ENCODE results near the gene DTYMK. TPM values are rescaled to one million over a fixed set of nuclear protein-coding genes. Genes with fewer than 3 reads are reported as not detected.

The DTYMK gene
- total RNA-seq, 1 donor from 2014 or later, result 32.4 TPM

DNA sequence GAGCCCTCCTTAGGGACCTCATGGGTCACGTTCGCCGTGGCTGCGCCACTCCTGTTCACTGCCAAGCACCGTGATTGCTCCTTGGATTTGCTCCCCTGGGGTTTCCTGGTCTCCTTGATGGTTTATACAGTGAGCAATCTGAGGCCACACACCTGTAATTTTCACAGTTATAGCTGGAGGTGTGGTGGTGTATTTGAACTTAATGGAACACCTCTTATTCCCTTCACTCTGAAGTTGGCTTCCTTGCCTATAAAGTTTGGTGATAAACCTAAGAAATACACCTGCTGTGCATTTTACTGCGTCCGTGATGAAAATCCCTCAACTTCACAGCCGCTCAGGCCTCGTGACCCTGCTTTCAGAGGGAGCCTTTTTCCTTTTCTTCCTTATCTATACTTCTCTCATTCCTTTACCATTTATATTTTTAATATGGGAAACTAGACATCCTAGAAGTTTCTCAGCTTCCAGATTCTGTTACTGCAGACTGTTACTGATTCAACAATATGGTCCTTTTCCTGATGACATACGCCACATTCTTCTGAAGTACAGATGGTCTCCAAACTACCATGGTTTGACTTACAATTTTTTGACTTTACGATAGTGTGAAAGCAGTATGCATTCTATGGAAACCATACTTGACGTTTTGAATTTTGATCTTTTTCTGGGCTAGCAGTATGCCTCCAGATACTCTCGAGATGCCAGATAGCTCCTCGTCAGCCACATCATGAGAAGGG, 40.5 kb downstream of the DTYMK start:
- ATAC-seq, result no peak

DNA sequence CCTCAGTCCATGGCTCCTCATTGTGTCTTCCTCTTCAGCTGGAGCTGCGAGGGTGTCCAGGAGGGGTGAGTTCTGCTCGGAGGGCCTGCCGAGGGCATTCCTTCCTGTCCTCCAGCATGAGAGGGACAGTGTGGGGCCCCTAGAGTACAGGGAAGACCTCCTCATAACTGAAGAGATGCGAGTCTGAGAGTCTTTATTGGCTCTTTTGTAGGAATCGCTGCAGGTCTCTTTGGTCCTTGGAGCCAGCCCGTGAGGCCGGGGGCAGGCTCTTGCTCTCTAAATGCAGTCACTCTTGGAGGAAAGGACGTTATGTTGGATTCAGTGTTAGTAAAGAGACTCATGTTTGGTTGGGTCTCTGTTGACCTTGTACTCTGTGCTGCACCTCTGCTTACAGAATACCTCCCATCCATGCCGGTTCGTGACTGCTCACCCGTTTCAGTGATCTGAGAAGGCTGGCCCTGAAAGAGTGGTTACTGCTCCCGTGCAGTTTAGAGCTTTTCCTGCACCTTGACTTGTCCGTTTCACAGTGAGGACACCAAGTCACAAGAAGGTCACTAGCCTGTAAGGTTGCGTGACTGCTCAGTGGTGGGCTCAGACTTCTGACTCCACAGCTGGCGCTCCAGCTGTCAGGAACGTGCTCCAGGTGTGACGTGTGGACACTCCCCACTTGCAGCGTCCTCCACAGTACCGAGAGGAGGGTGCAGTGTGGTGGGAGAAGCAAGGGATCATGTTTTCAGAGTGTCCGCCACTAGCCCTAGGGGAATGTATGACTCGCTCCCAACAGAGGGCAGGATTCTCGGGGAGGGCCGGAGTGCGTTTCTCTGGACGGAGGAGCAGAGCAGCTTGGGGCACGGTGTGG, 41.3 kb downstream of the DTYMK start:
- no peak for ATAC-seq

DNA sequence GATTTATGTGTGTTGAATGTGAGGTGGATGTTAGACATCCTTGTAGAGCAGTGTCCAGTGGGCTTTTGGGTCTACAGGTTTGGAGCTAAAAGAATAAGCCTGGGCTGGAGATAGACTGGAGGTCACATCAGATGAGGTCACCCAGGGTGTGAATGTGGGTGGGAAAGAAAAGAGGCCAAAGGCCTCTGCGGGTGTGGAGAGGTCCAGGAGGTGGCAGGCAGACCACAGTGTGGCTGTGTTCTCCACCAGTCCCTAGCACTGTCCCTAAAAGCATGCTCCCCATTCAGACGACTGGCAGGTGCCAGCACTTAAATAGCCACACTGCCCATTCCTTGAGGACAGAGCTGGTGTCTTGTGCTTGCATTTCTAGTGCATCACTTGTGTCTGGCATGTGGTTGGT, 45.0 kb downstream of the DTYMK start:
- no peak for ATAC-seq

DNA sequence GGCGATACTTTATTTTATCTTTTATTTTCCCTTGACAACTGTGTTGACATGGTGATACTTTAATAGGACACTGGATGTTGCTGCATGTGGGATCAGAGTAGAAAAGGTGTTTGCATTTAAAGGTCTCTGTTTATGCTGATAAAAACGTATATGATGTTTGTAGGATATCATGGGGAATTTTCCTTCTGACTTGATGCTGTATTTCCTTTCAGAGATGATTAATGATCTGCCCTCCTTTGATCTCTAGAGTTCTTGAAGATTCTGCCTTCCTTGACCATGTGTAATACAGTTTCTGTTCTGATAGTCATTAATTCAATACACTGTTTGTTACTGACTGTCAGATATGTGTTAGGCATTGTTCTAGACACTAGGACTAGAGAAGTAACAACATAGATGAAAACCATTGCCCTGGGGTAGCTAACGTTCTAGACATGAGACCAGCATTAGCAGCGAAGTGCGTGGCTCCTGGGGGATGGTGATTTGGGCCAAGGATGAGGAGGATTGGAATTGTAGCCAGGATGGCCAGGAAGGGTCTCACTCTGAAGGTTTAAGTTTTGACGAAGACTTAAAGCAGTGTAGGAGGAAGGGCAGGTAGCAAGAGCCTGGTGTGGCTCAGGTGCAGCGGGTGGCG, 46.3 kb downstream of the DTYMK start:
- no peak for ATAC-seq

DNA sequence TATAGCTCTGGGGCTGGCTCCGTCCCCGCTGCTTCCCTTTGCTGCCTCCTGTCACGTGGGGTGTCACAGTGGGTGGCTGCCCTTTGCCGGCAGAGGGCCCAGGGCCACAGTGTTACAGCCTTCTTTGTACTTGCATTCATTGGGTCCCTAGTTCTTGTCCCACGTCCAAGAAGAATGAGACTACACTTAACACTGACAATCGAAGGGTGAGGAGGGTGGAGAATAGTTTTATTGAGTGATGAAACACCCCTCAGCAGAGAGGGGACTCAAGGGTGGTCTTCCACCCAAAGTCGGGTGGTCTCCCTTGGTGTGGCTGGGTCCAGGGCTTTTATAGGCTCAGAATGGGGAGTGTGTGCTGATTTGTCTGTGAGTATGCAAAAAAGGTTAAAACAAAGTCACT, 47.2 kb downstream of the DTYMK start:
- ATAC-seq, result no peak

DNA sequence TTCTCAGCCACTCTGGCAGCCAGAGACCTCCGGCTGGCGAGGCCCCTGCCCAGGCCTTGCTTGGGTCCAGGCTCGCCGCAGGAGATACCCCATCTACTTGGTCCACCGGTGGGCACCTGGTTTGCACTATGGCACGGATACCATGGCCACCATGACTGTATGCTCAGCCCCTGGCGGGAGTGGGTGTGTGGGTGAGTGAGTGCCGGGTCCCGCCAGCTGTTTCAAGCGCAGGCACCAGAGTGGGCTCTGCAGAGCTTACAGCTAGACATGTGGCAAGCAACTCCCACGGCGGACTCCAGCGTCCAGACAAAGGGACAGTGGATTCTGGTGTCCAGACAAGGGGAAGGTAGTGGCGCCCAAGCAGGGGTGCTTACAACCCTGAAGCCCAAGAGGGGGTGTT, 47.7 kb downstream of the DTYMK start:
- ATAC-seq, result no peak

DNA sequence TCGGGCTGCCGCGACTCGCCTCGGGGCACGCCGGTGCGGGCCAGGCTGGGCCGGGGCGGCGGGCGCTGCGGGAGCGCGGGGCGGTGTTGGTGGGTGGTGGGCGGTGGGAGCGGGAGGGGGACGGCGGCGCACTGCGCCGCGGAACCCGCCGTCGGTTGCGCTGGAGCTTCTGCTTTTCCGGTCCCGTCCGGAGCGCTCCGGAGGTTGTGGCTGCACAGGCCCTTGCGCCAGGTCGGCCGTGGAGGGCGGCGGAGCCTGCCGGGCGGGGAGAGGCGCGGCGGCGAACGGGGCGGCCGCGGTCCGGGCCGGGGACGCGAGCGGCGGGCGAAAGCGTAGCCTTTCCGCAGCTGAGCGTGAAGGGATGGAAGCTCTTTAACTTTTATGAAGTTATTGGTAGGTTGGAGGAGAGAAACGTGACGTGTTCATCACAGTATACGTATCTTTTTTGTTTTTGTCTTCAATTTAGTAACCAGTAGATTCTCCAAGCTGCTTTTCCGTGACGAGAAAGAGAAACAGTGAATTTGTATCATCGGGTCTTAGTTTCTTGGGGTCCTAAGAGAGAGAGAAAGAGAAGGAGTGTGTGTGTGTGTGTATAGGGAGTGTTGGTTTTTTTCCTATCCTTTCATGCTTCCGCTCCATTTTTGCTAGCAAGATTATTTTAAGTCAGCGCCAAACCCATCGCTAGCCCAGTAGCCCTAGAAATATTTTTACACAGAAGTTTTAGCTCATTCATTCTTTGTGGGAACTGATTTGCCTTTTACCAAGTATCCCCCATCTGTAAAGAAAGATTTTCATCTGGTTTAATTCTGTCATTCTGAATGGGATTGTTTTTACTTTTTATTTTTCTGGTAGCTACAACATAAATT, 48.6 kb downstream of the DTYMK start:
- no peak for ATAC-seq

DNA sequence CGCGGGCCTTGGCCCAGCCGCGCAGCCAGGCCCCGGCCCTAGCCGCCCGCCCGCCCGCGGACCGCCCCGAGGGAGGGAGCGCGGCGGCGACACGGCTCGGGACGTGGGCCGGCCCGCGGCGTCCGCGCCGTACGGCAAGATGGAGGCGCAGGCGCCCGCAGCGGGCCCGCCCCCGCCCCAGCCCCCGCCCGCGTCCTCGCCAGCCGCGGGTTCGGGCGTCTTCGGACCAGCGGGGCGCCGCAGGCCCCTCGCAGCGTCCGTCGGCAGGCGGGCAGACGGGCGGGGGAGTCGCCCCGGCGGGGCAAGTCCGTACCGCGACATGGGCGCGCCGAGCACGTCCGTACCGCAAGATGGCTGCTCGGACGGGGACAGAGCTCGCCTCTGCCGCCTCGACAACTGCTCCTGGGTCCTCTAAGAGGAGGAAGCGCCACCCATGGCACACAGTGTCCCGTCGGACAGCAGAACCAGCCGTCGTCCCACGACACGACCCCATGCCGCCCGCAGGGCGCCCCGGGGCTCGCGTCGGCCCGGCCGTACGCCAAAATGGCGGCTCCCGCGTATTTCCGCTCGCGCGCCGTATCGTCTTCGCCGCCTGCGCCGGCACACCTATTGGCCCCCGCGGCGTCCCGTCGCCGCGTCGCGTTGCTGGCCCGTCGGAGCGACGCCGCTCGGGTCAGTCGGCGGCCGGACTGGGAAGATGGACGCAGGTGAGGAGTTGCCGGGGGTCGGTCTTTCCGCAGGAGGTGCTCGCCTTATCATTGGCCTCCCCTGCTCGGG, 49.4 kb downstream of the DTYMK start, which contains the start of the genes ATG4B and THAP4:
TSS of gene ATG4B (plus strand) at position 676 of the 777 bp plus-strand sequence. CDS start at position 698, 22 bp downstream.
TSS of gene THAP4 (minus strand) at position 141 of the 777 bp plus-strand sequence. CDS start 141 bp downstream, outside the sequence.
- peak; percentile 78 for ATAC-seq

DNA sequence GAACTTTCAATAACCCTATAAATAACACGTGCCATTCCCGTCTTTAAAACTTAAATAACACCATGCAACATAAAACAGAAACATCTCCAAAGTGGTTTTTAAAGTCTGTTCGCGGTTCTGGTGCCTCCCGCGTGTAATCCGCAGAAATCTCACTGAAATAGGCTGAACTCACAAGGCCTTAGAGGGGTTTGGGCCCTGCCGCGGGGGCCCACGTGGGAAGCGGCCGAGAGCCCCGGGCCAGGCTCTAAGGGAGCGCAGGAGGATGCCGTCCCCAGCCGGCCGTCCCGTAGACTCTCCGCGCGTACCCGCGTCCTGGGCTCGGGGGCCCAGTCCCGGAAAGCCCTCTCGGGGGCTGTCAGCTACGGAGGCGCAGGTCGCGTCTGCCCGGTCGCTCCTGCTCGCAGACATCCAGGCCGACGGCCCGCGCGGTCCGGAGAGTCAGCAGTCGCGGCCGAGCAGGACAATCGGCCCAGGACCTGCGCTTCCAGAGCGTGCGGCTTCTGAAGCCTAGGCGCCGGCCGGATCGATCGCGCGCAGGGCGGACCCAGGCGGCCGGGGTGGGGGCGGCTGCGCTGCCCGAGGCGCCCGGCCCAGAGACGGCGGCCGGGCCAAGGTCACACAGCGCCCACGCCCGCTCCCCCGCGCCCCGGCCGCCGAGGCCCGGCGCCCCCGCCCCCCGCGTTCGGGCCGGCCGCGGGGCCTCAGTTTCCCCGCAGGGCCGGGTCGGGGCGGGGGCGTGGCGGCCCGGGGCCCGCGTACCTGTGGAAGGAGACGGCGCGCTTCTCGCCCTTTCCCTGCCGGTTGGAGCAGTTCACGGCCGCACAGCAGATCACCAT, 50.2 kb downstream of the DTYMK start:
- ATAC-seq, result peak; percentile 43

DNA sequence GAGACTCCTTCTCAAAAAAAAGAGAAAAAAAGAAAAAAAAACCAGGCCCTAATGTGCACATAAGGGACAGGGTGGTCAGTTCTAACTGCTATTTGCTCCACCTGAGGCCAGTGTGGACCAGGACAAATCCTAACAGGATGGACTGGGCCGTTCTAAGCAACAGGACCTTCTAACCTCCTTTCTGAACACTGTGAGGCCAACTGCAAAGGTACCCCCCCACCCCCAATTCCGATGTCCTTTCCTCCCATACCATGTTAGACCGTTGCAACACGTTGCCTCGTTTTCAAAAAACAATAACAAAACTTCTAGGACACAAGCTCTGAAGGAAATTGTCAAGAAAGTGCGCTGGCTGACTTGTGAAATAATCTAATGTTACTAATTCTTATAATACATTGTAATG, 50.9 kb downstream of the DTYMK start:
- ATAC-seq, result no peak

DNA sequence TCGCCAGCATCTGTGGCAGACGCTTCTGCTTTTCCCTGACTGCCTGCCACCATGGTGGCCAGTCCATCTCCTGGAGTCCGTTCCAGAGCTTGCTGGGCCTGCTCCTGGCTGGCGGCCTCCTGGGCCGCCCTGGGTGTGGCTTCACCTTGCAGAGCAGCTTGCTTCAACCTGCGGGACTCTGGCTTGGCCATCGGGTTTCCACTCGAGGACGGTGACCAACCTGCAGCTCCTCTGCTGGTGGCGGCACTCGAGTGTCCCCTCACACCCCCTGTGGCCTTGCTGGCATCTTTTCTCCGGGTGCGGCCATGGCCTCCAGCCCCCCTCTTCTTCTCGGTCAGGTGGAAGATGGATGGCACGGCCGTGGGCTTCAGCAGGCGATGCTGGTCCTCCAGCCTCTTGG, 53.1 kb downstream of the DTYMK start:
- ATAC-seq, result no peak

DNA sequence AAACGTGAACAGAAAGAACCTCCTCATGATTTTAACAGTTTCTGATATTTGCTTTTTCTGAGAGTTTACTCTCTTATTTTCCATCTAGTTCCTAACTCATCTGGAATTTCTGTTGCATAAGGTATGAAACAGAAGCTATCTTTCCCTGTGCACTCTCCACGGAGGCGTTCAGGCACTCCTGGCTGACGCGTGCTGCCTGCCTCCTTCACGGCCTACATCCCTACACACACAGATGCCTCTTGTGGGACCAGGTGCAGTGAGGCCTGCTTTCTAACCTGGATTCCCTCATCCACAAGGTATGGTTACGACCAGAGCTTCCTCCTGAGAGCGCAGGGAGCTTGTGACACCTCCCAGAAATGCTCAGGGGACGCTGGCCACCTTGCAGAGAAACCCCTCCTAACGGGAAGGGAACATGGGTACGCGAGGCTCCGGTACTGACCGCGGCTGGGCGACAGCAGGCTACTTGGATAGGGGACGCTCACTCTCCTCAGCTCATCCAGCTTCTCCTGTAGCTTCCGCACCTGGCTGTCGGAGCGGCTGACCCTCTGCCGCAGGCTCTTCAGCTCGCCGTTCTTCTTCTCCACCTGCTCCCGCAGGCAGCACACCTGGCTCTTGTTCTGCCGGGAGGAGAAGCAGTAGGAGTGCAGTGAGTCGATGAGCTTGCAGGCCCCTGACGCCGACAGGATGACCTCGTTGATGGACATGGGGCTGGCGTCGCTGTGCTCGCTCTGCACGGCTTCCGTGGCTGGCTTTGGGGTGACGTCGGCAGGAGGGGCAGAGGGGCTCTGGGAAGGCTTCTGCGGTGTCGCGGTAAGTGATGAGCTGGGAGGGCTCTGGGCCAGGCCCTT, 53.9 kb downstream of the DTYMK start:
- ATAC-seq, result no peak

DNA sequence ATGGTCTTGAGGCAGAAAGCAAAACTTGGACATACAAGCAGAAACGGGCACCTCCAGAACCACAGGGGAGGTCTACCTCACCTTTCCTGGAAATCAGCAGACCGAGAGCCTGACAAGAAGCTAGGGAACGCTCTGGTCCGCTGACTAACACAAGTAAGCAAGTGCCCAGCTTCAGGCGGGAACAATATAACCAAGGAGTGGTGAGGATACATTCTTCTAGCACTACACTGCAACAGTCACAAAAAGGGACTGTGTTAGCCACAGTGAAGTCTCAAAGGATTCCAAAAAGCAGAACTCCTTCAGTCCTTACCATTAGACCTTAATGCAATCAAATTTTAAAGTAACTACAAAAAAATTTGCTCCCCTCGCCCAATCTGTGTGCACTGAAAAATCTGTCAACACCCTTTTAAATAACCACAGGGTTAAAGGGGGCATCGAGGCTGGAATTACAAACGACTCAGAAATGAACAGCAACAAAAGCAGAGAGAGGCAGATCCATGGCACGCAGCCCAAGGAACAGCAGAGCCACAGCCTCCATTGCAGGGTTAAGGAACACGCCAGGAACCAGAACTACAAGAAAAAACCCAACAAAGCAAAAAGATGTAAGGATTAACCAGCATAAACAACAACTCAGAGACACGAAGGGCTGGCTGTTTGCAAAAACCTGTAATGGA, 56.7 kb downstream of the DTYMK start:
- no peak for ATAC-seq

DNA sequence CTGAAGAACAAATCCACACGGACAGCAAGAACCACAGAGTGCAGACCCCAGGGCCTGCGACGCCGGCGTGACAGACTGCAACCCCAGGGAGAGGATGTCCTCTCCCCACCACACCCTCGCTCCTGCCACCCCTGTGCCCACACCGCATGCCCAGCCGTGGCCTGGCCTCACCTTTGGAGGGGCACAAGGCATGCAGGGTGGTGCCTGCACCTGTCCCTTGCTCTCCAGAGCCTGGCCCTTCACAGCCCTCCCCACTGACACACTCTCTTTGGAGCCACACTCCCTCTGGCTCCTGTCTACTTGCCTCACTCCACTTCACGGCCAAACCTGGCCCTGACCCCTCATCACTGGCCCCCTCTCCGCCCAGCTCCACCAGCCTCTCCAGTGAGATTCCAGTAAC, 58.9 kb downstream of the DTYMK start:
- peak; percentile 7 for ATAC-seq

All from esophagus mucosa (tissue), 1 donor.